OCI-LY3 (cell line): ENCODE measurements around the gene CCDC150.

Experiments used
- CTCF ChIP-seq: fragments of 200-600, 300-600 bp; sonication (generic); IDR thresholded peaks from 2 replicates; pipeline ENCODE4 v1.5.1; 2014; ENCODE audit warnings: antibody characterized with exemption, low read length, low read depth
- EZH2phosphoT487 ChIP-seq: fragments of 200-600 bp; shearing (Covaris generic); IDR thresholded peaks from 2 replicates; pipeline ENCODE4 v1.6.1; 2018; ENCODE audit warnings: antibody characterized with exemption, mixed run types, low read depth

- TF ChIP-seq CTCF (no peak), EZH2phosphoT487 (no peak)
Measured at GRCh38 chr2:196739031-196739430, 99.5 kb downstream of the CCDC150 start.
